Prostate gland (tissue), 2 donors: ENCODE data around the gene CLTB. TPM values are rescaled to one million over a fixed set of nuclear protein-coding genes. Genes with fewer than 3 reads are reported as not detected.

Experiments
- DNase-seq: peaks from one replicate; pipeline ENCODE4 v3.0.0-alpha.2; 2019; ENCODE audit warnings: low spot score
- H3K27ac ChIP-seq, 2 donors: fragments of 200-600 bp; sonication (generic); 2 replicates each; pipeline ENCODE4 v1.5.1; 2017 to 2019
- H3K27me3 ChIP-seq: fragments of 200-600 bp; sonication (generic); replicated peaks from 2 replicates; pipeline ENCODE4 v1.5.1; 2019; ENCODE audit not compliant: insufficient read depth
- H3K36me3 ChIP-seq, 2 donors: fragments of 200-600 bp; sonication (generic); 1 replicate in 1 of 2; 2 replicates in 1 of 2; pipeline versions ENCODE4 v1.5.1 to v1.8.1; 2017 to 2019
- H3K4me1 ChIP-seq: fragments of 200-600 bp; sonication (generic); replicated peaks from 2 replicates; pipeline ENCODE4 v1.5.1; 2019
- H3K4me3 ChIP-seq, 2 donors: fragments of 200-600 bp; sonication (generic); 2 replicates each; pipeline ENCODE4 v1.5.1; 2017 to 2019
- H3K9me3 ChIP-seq: fragments of 200-600 bp; sonication (generic); 2 replicates; pipeline ENCODE4 v1.5.1; 2017
- WGBS: methylation state at CpG from one replicate; pipeline ENCODE4 v1.1.5; 2018; 5-methylcytosine and 5-hydroxymethylcytosine counted together
- intact Hi-C: fragments of 100-400 bp; cut with DNase I; formaldehyde crosslinking; loops from one replicate; pipeline ENCODE4 v1.14.2; 2022
- microRNA counts, 2 donors: library from miRNA; unstranded; fragments of <30 nt; microRNA quantifications; one replicate each; lab custom pipeline; 2016 to 2017
- microRNA-seq: library from miRNA; unstranded; fragments of <30 nt; microRNA quantifications from one replicate; pipeline ENCODE4, GENCODE V29; 2016
- small RNA-seq, 2 donors: library from RNA; depleted of rRNA; stranded (forward); fragments of <200 nt; gene quantifications; one replicate each; pipeline ENCODE3, GENCODE V24; 2016
- total RNA-seq, 2 donors: library from RNA; depleted of rRNA; stranded (reverse); fragments of >200 nt; gene quantifications; one replicate each; pipeline ENCODE4 v1.1.0, GENCODE V29; 2016
- TF ChIP-seq, protein P1 (sequence below), 4 experiments: fragments of 200-600 bp in 2 of 4; fragments of 450-650 bp in 2 of 4; sonication (generic) in 2 of 4; IDR thresholded peaks; 1 replicate in 3 of 4; 2 replicates in 1 of 4; pipeline ENCODE4 v1.5.1; 2016 to 2019; ENCODE audit warnings: antibody characterized with exemption in 4 of 4, mild to moderate bottlenecking in 2 of 4, moderate library complexity in 2 of 4

The CLTB gene
- total RNA-seq, 2 donors from 2014 or later: 105 to 125 TPM

DNA sequence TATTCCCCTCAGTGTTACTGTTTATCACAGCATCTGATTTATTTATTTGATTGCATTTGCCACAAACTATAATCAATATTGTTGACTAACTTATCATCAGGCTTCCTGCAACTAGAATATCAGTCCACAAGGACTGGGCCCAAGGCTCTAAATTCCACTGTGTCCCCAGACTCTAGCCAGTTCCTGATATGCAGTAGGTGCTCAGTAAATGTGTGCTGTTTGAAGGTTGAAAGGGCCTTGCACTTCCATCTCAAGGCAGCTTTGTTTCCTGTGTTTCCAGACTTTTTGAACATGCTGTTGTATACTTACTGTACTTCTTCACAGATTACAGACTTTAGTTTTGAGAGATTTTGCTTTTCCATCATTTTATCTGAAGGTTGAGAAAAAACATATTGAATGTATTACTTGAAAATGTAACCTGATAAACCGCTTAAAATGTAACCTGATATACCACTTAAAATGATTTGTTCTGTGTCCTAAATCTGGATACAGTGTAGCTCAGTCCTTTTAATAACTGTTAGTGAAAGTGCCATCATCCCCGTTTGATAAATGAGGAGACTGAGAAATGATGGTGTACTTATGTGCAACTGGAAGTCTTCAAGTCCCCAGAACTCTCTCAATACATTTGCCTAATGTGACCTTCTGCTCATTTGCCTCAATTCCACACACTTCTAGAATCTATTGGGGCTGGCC lies 73.4 kb downstream of the CLTB start:
- no peak for DNase-seq
- 37% methylated on average over 2 of the region's 2 CpGs for WGBS
- Histone ChIP-seq H3K4me3 (no peak overlapping the region), H3K9me3 (no peaks in the 10 kb centered on the region), H3K27ac (no peak overlapping the region), H3K36me3 (peaks cover 14 to 16% of the 10 kb centered on the region in 2 donors), H3K4me1 (no peaks in the 10 kb centered on the region), H3K27me3 (no peaks in the 10 kb centered on the region)
- intact Hi-C loops: no loop called here
- TF ChIP-seq, protein P1, sequence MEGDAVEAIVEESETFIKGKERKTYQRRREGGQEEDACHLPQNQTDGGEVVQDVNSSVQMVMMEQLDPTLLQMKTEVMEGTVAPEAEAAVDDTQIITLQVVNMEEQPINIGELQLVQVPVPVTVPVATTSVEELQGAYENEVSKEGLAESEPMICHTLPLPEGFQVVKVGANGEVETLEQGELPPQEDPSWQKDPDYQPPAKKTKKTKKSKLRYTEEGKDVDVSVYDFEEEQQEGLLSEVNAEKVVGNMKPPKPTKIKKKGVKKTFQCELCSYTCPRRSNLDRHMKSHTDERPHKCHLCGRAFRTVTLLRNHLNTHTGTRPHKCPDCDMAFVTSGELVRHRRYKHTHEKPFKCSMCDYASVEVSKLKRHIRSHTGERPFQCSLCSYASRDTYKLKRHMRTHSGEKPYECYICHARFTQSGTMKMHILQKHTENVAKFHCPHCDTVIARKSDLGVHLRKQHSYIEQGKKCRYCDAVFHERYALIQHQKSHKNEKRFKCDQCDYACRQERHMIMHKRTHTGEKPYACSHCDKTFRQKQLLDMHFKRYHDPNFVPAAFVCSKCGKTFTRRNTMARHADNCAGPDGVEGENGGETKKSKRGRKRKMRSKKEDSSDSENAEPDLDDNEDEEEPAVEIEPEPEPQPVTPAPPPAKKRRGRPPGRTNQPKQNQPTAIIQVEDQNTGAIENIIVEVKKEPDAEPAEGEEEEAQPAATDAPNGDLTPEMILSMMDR (IDR thresholded peaks at IDR 0.05): no peak

MicroRNA genes within 50 kb of the gene (microRNA counts, 767-probe panel; counts per million panel counts)
- microRNA hsa-miR-1271-5p (lab: Ali Mortazavi, UCI): 0 to 431 counts per million in 2 donors

Small RNAs within 50 kb of the gene (microRNA-seq; reads per million reads assigned to microRNA genes)
- 8.8 reads per million, percentile 49 among the genes with 10 or more reads in this experiment for gene MIR1271

Small RNAs within 50 kb of the gene (small RNA-seq; reads per million reads assigned to genes)
- gene AC010297.1 (0 reads per million in 2 donors), gene MIR1271 (2.7 to 7.4 reads per million in 2 donors)

Other genes starting within 250 kb of the CLTB start
- 10 to 100 TPM; 15.9 to 57.9 TPM for gene SIMC1, start 178.1 kb downstream of the CLTB start, total RNA-seq
- 100 to 1,000 TPM; 107 to 119 TPM for gene KIAA1191, start 54.8 kb downstream of the CLTB start, total RNA-seq
- gene ARL10, start 51.1 kb downstream of the CLTB start, total RNA-seq: 1 to 10 TPM; 2.4 to 8.2 TPM
- 10 to 100 TPM; 10.8 to 11.6 TPM for gene NOP16, start 27.9 kb downstream of the CLTB start, total RNA-seq
- 100 to 1,000 TPM; 172 to 203 TPM for gene HIGD2A, start 27.8 kb downstream of the CLTB start, total RNA-seq
- 10 to 100 TPM; 36.8 to 43.5 TPM for gene FAF2, start 31.8 kb upstream of the CLTB start, total RNA-seq
- gene RNF44, start 120.9 kb upstream of the CLTB start, total RNA-seq: 10 to 100 TPM; 26.4 to 43.3 TPM
- 1 to 10 TPM in 1 of 2 donors, not detected in 1; 1.1 TPM for gene CDHR2, start 132.8 kb upstream of the CLTB start, total RNA-seq
- 1 to 10 TPM in 1 of 2 donors, under 1 TPM in 1; 0.14 to 6.6 TPM for gene GPRIN1, start 193.6 kb upstream of the CLTB start, total RNA-seq
- not detected for gene SNCB, start 214.0 kb upstream of the CLTB start, total RNA-seq
- 1 to 10 TPM in 1 of 2 donors, not detected in 1; 1.6 TPM for gene EIF4E1B, start 214.1 kb upstream of the CLTB start, total RNA-seq
- gene TSPAN17, start 230.9 kb upstream of the CLTB start, total RNA-seq: 10 to 100 TPM; 17.6 to 38.1 TPM